Ramos (cell line): ENCODE measurements around the gene HIVEP1.

ENCODE experiments used
- in situ Hi-C: fragments of 300-500 bp; cut with MboI; formaldehyde crosslinking; loops from one replicate; pipeline ENCODE4 v1.14.3; 2022; ENCODE audit warnings: low sequenced_read_pairs; ENCODE audit not compliant: unreplicated experiment

Gene HIVEP1

DNA sequence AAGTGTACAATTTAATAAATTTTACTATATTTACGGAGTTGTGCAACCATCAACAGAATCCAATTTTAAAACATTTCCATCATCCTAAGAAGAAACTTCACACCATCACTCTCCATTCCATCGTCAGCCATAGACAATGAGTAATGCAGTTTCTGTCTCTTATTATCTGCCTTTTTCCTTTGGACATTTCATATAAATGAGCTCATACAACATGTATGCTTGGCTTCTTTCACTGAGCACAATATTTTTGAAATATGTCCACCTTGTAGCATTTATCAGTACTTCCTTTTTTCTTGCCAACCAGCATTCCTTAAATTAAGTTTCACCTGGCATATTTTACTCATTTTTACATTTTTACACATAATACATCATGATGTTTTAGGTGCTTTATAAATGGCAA, 22.7 kb upstream of the HIVEP1 start:
- in situ Hi-C loops: no loop called here

DNA sequence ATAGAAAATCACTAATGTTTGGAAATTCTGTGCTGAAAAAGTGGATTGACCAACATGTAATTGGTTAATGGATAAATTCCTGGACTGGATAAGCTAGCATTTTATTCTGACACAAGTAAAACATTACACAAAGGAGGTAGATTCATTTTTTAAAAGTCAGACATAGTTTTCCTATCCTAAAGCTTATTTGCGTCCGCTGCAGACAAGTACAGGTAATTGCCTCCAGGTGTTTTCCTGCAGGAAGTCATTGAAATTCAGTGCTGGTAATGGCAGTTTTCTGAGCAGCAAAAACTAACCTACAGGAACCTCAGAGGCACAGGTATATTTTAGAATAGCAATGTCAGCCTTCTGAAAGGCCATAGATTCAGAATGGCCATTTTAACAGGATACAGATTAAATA, 20.0 kb upstream of the HIVEP1 start:
- in situ Hi-C loops: no loop called here

DNA sequence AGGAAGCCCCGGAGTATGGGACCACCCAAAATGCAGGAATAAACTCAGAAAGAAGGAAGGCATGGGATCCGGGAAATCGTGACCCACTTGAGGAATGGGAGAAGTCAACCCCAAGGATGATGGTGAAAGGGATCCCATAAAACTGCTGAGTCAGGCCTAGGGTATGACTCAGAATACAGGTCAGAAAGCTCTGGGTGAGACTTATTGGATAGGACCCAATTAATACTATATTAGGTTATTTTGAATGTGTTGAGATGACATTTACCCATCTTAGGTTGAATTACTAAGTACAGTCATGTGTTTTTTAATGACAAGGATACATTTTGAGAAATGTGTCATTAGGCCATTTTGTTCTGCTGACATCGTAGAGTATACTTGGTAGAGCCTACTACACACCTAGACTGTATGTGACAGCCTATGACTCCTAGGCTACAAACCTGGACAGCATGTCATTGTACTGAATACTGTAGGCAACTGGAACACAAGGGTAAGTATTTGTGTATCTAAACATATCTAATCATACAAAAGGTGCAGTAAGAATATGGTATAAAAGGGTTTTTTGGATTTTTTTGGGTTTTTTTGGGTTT, 17.1 kb upstream of the HIVEP1 start:
- in situ Hi-C loops: no loop called here

DNA sequence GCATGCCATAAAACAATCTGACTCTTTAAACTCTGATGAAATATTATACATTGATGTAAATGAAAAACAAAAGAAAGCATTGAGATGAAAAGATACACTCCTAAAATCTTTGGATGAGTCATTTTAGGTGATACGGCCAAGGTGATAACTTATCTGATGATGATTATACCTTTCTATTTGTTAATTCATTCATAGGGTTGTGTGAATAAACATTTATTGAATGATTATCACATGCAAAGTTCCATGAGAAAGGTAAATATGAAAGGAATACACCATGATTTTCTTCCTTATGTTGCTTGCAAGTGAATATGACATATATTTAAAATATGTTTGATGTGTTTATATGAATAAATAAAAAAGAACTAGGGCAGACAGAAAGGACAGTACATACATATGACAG, 15.4 kb upstream of the HIVEP1 start:
- in situ Hi-C loops: no loop called here

DNA sequence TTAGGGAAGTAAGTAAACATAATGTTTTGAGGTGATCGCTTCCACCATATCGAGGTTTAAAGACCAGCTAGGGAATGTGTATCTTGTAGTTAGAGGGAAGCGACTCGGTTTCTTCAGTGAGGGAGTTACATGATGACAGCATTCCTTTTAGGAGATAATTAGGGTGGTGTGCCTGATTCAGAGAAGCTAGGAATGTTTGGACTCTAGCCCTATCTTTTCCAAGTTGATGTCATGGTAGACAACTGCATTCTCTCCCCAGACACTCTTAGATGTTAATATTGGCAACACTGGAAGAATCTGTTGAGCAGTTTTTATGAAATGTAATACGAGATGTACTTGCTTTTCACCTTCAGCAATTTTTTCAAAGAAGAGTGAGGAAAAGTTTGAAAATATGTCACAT, 12.9 kb upstream of the HIVEP1 start:
- in situ Hi-C loops: no loop called here

DNA sequence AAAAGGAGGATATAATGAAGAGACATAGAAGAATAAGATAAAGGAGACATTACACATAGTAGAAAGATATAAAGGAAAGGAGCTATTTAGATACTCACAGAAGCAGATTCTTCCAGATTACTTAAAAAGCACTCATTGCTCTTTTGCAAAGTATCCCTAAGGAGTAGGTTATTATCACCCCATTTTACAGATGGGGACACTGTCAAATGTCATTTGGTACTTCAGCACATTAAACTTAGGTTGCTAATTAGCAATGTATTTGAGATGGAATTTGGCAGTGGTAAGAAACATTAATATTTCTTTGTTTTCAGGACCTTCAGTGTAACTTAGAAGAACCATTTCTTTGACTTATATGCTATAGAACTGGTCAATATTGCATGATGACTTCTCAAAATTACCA, 11.9 kb upstream of the HIVEP1 start:
- in situ Hi-C loops: loop anchor here (25.0 kb wide), 1 partner anchor 1463 kb away; no protein-coding TSS in a partner anchor

DNA sequence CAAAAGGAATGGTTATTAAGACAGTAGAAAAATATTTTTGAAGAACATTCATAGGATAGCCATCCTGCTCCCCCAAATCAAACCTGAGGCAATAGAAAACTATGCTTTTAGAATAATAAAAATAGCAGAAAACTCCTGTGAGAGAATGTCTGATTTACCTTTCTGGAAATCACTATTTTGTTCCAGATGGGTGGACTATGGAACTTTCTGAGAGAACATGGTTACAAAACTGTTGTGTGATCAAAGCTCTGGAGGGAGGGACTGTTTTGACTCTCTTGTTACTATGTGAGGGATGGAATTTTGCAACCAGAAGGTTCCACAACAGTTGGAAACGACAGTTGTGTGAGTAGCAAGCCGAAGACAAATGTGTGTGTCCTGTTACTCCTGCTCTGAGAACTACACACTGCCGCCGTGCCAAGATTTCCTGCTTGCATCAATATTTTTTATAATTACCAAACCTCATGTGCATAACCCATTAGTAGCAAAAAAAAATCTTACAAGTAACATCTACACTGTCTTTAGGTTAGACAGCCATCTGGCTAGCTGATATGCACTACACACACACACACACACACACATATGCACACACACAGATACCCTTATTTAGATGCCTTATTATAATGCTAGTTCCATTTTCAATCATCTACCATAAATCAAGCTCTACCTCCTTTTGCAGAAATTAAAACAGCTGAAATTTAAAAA, 11.0 kb upstream of the HIVEP1 start:
- in situ Hi-C loops: loop anchor here (25.0 kb wide), 1 partner anchor 1464 kb away; no protein-coding TSS in a partner anchor

DNA sequence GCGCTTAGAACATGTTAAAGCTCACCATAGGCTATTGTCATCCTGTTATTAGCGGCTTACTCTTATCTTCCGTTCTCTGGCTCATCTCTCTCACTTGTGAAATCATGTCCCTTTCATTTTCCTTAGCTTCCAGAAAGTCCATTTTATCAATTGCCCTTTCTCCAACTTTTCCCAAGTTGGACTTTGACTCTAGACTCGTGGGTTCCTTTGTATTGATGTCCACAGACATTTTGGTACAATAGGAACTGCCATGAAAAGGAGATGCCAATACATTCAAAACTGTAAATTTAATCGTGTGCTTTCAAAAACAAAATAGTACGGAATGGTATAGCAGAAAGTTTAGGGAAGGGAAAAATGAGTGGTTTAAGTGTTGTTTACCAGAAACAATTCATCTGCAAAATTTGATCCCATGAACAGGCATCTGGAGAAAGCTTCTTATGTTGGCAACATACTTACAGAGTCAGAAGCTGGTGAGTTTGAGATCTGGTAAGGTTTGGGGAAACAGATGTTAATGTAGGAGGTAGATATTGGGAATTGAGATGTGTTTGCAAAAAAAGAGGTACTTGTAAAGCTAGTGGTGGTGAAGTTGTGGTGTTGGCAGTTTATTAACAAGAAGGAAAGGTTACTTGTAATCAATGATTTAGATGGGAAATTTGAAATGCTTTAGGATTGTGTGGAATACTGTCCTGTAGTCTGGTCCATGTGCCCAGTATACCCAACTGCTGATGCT, 10.2 kb upstream of the HIVEP1 start:
- in situ Hi-C loops: loop anchor here (25.0 kb wide), 1 partner anchor 1465 kb away; no protein-coding TSS in a partner anchor

DNA sequence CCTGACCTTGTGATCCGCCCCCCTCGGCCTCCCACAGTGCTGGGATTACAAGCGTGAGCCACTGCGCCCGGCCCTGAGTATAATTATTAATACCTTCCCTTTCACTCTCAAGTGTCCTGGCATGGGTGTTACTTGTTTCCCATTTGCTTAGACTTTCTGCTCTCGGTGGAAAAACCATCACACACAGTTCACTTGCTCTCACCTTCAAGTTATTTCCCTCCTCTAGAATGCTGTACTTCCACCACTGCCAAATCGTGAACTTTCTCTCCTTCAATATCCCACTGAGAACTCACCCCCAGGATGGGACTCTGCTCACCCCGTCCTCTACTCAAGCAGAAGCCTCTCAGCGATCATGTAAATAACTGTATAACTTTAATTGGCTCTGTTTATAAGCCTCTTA, 4.6 kb upstream of the HIVEP1 start:
- in situ Hi-C loops: loop anchor here (25.0 kb wide), 1 partner anchor 1470 kb away; no protein-coding TSS in a partner anchor

DNA sequence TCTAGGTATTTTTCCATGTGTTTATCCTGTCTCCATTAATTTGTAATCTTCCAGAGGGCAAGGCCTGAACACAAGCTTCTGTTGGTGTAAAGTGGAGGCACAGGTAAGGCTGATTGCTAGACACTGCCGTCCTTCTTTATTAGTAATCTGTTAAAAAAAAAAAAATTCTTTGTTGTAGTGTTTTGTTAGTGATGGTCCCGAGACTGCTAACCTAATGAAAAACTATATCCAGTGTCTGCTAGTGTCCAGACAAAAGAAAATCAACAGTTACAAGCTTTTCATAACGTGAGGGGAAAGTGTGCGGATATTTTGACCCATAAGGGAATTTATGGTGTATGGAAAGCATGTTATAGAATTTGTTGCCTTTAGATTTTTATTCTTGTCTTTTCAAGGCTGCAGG, 4.2 kb upstream of the HIVEP1 start:
- in situ Hi-C loops: loop anchor here (25.0 kb wide), 1 partner anchor 1471 kb away; no protein-coding TSS in a partner anchor

DNA sequence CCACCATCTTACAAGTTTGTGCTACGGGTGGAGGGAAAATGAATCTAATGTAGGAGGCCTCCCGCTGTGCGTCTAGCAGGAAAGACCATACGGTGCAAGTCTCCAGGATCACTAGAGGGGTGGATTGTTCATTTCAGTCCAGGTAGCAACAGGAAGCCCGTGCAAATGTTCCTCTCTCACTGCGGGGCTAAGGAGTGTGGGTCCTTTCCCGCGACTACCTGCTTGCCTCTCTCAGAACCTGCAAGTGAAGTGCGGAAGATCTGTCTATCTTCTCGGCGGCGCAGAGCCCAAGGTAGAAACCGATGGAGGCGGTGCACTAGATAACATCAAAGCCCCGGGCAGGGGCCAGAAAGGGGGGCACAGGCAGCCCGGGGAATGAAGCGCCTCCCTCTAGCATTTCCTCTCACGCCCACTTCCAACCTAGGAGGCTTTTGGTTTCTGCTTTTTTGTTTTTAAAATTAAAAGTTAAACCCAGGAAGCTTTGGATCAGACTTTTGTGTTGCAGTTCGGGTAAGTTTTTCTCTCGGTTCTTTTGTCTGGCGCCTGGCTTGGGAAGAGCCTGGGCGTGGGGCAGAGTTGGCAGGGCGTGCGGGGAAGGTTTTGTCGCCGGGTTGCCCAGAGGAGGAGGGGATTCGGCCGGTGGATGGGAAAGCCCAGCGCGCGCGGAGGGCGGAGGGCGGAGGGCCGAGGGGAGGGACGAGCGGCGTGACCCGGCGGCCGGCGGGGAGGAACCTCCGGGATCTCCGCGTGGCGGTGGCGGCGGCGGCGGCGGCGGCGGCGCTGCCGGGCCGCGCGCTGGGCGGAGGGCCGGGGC, 3.5 kb upstream of the HIVEP1 start:
- in situ Hi-C loops: loop anchor here (25.0 kb wide), 1 partner anchor 1471 kb away; no protein-coding TSS in a partner anchor

DNA sequence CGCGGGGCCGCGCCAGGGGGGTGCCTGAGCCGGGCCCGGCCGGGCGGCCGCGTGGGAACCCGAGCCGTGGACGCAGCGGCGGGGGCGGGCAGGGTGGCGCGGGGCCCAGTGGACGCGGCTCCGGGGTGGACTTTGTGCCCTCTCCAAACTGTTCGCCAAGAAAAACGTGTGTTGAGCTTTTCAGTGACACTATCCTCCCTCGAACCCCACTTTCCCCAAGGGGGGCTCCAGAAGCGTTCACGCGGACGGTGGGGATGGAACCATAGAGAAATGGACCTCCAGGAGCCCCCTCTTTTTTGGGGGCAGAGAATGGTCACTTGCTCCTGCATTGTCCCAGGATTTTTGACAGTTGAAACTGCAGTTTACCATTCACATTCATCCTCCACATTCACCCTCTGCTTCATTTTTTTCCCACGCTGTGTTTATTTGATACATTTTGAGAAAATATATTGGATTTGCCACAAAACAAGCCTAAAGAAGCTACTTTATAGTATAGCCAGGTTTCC, 2.9 kb upstream of the HIVEP1 start:
- in situ Hi-C loops: loop anchor here (25.0 kb wide), 1 partner anchor 1472 kb away; no protein-coding TSS in a partner anchor

DNA sequence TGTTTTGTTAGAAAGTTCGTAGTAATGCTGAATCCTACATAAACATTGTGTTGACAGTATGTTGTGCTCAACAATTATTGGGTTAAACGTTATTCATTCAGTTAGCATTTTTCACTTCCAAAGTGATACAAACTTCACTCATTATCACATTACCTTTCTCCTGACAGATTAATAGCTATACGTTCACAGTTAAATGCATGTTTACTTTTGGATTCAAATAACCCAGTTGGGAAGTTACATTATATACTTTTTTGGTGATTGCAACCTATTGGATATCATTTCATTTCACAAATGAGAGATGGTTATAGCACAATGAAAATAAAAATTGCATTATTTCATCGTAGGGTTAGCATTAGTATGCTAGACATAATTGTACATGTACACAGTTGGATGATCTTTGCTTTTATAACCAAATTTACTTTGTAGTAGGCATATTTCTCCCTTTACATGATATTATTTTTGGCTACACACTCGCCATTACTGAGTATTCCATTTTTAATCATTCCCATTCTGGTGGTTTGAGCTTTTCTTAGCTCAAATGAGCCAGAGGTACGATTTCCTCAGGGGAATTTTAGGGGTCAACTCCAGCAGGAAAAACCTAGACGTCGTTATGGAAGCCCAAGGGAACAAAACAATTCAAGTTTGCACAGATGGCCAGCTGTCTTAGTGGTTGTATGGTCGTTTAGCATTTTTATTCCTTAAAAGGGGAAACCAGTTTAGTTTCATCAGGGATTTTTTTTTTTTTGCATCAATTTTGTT, 2.1 kb upstream of the HIVEP1 start:
- in situ Hi-C loops: loop anchor here (25.0 kb wide), 1 partner anchor 1473 kb away; no protein-coding TSS in a partner anchor

DNA sequence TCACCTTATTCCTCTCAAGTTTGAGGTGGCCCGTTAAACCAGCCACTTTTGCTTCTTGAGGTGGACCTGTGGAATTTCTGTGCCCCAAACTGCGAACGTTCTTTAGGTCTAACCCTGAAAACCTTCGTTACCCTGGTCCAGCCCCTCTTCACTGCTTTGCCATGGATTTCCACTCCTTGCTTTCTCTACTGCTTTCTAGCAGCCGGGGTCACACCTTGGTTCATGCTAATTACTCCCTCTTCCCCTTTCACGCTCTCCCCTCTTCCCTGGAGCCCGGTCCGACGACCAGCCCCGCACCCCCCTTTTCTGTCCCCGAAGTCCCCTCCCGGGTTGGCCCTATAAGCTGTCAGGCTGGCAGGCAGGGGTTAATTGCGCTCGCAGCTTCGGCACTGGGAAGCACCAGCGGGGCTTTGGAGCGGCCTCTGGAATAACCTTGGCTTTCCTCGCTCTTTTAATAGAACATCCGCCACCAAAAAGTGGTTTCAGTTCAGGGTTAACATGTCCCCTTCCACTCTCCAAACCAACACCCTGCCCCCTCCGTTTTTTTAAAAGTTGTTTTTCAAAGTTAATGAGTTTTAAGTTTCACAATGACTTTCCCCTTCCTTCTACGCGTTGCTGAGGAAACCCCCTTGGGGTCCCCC, 1.4 kb upstream of the HIVEP1 start:
- in situ Hi-C loops: loop anchor here (25.0 kb wide), 1 partner anchor 1473 kb away; no protein-coding TSS in a partner anchor

DNA sequence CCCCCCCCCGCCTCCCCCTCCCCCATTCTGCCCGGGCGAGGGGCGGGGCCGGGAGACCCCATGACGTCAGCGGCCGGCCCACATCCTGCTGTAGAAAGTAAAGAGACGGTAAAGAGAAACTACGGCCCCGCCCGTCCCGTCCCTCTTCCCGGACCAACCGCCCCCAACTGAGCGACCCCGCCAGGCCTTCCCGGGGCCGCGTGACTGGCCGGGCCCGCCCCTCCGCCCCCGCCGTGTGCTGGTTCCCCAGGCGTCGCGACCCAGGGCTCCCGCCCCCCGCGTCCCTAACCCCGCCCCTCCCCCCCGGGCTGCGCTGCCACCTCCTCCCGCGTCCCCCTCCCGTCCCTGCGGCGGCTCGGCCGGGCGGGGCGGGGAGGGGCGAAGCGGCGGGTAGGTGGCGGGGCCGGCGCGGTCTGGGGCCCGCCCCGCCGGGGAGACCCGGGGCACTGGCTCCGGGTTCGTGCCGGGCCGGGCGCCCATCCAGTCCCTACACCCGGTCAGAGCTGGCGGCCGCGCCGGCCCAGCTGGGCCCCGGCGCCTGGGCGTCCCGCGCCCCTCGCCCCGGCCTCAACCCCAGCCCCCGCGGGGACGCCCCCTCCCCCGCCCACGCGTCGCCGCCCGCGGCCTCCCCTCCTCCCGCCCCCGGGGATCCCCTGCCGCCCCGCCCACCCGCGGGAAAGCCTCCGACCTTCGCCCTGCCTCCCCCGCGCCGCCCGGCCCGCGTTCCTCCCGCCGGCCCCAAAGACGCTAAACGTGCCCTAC, 655 bp upstream of the HIVEP1 start:
- in situ Hi-C loops: loop anchor here (25.0 kb wide), 1 partner anchor 1474 kb away; no protein-coding TSS in a partner anchor

DNA sequence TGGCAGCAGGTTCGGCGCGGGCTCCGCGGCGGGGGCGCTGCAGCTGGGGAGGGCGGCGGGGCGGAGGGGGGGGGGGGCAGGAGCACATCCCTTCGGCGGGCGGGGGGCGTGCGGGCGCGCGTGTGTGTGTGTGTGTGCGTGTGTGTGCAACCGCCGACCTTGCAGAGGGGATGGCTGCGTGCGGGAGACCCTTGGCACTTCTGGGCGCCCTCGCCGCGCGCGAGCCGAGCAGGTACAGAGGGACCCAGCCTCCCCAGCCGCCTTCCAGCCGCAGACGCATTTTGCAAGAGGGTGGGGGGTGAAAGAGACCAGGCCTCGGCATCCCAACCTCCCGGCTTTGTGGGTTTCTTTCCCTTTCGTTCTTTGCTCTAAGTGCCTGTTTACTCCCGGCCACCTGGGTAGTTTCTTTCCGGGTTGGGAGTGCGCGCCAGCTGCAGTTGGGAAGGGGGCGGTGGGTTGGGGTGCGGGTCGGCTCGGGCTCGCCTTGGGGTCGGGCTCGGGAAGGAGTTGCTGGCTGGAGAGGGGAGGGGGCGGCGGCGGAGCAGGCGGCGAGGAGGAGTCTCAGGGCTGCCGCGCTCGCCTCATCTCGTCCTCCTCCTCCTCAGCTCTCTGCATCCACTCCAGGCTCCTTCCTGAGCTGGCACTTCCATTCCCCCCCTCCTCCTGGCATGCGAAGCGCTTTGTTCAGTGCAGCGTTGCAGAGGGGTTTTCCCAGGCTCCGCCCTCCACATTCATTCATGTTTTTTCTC, 620 bp downstream of the HIVEP1 start:
- in situ Hi-C loops: loop anchor here (25.0 kb wide), 1 partner anchor 1475 kb away; no protein-coding TSS in a partner anchor

DNA sequence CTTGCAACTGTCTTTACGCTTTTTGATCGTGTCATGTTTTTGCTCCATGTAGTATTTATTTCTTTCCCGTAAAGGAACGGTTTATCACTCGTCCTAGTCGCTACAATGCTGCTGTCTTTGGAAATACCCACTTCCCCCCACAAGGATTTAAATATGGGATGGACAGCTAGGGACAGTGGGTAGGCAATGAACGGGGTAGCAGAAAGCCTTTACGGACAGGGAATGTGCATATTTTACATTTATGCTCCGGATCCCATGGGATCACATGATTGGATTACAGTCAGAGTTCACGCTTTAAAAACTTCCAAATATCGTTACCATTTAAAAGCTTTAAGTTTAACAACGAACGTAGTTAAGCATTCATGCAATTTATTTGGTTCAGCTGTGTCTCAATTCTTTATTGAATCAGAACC, 1.2 kb downstream of the HIVEP1 start:
- in situ Hi-C loops: loop anchor here (25.0 kb wide), 1 partner anchor 1476 kb away; no protein-coding TSS in a partner anchor
